ENCODE results near the gene KSR2.

Gene KSR2

DNA sequence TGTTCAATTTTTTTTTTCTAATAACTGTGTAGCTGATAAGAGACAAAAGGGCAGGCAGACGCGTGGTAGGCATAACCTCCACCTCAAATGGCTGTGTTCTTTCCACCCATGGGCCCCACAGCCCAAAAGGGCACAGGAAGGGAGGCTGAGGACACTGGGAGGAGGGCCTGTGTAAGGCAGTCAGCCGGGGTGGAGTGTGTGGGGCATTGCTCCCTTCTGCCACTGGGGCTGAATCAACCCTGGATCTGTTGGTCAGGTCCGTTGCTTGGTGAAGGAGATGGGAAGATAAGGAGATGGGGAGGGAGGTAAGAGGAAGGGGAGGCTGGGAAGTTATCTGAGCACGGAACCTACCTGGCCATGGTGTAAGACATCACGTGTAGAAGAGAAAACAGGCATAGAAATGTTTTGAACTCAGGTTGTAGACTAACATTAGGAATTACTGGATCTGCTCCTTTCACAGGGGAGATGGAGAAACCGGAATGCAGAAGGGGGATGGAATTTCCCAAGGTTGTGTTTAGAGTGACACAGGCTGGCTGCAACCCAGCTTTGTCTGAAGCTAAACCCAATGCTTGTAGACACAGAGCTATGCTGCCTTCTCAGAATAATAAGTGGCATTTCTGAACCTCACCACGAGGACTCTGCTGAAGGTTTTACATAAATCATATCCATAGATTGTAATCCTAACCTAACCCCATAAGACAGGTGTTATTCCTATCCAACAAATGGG lies 468.9 kb downstream of the KSR2 start:
- no peak for DNase-seq (ENCODE audit: low read depth in 2 of 2)

DNA sequence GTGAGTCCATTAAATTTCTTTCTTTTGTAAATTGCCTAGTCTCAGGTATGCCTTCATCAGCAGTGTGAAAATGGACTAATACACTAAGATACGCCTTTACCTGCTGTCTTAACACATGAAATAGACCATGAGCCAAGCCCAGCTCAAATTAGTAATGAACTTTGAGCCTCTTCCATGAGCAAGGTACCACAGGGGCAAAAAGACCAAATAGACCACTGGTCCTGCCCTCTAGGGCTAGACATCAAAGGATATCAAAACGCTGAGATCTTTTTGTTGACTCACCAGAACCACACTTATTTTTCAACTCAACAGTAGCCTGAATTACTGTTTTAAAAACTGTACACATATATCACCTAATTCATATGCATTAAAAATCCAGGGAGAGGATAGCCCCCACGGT lies 469.9 kb downstream of the KSR2 start:
- DNase-seq (ENCODE audit: low read depth in 2 of 2): no peak

DNA sequence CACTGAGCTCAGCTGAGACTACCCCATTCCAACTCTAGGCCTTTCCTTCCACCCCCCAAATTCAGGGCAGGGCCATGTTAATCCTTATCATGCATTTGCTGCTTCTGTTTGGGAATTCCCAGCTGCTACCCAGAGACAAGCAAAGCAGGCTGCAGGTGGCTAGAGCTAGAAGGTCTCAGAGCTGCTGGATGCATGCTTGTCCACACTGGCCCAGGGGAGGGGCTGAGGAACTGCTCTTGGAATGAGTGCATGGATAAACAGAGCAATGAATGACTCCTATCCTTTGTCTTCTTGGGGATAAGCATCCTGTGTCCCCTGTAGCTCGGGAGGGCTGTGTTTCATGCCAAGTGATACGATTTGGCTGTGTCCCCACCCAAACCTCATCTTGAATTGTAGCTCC lies 470.5 kb downstream of the KSR2 start:
- no peak for DNase-seq (ENCODE audit: low read depth in 2 of 2)

DNA sequence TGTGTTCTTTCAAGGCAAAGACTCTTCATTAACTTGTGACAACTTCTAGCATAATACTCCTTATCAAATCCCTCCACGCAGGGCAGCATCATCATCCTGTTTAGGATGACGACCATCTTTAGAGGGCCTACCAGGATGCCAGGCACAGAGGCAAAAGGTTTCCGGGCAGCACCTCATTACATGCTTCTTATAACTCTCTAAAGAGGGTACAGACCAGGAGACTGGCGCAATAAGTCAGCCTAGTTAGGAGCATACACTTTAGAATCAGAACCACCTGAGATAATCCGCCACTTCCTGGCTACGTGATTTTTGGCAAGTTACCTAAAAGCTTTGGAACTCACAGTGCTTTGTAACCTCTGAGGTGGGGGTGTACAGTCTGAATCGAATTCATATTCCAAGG lies 471.4 kb downstream of the KSR2 start:
- DNase-seq (ENCODE audit: low read depth in 2 of 2): no peak

DNA sequence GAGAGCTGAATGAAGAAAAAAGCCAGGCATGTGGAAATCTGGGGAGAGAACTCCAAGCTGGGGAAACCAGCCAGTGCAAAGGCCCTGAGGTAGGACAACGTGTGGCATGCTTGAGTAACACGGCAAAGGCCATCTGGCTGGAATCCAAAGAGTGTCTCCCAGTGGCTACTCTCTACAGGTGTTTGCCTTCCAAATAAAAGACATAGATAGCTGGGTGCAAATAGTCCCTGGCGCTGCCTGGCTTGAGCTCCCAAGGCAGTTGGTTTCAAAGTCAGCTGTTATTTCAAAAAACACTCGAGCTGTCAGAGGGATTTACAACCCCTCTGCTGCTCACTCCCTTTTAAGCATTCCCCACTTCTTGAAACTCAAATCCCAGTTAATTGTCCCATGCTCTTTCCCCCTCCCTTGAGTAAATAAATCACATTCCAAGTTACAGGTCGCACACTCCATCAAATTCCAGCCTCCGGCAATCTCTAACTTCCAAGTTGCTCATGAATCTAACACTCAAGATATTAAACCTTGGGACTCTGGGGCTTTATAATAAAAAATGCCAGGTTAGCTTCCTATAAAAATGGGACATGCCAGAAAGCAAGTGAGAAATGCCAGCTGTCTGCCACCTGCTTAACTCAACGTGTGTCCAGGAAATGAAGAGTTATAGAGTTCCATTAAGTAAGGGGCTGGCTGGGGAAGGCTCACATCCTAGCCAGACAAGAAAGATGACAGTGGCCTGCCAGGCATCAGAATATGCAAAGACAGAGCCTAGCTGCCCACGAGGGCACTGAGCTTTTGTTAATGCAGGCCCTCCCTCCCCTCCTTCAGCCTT lies 473.7 kb downstream of the KSR2 start:
- DNase-seq (ENCODE audit: low read depth in 2 of 2): no peak

DNA sequence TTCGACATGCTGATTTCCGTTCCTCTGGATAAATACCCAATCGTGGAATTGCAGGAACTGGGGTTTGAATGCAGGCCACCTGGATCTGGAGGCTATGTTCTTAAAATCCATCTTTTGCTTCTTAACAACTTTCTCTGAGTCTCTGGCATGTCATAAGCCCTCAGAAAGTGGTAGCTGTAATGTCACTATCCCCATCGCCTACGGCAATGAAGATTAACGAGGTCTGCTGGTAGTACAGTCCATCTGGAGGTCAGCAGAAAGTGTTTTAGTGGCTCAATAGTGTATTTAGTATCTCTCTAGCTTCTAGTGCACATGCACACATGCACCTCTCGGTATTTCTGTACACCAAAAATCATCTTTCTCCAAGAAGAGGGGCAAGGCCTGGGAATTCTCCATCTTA lies 477.1 kb downstream of the KSR2 start:
- DNase-seq (ENCODE audit: low read depth in 2 of 2): no peak

DNA sequence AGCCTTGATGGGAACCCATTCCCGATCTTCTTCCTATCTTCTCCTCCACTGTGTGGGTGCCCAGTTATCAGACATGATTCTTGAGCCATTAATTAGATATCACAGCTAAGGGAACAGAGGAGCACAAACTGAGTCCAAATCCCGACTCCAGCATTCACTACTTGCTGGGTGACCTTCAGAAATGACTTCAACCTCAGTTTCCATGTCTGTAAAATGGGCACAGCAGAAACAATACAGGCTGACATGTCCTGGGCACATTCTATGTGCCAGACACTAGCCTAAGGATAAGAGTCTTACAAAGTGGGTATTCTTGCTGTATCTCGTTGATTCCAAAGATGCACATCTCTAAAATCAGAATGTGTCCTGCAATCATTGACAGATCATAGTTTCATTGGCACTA lies 478.7 kb downstream of the KSR2 start:
- no peak for DNase-seq (ENCODE audit: low read depth in 2 of 2)

DNA sequence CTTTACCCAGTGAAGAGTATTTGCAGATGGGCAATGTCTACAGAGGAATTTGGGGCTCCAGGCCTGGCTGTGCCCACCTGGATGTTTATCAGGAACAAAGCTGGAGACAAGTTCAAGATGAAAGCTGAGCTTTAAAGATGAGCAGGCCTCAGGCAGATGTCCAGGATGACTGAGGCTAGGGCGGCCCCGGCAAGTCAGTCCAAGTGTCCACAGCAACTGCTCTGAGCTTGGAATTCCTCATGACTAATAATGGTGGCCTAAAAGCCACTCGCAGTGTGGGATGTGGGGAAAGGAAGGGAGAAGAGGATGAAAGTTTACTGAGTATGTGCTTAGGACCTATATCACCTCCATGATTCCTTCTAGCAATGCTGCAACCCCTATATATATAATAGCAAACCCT lies 479.1 kb downstream of the KSR2 start:
- DNase-seq (ENCODE audit: low read depth in 2 of 2): no peak

DNA sequence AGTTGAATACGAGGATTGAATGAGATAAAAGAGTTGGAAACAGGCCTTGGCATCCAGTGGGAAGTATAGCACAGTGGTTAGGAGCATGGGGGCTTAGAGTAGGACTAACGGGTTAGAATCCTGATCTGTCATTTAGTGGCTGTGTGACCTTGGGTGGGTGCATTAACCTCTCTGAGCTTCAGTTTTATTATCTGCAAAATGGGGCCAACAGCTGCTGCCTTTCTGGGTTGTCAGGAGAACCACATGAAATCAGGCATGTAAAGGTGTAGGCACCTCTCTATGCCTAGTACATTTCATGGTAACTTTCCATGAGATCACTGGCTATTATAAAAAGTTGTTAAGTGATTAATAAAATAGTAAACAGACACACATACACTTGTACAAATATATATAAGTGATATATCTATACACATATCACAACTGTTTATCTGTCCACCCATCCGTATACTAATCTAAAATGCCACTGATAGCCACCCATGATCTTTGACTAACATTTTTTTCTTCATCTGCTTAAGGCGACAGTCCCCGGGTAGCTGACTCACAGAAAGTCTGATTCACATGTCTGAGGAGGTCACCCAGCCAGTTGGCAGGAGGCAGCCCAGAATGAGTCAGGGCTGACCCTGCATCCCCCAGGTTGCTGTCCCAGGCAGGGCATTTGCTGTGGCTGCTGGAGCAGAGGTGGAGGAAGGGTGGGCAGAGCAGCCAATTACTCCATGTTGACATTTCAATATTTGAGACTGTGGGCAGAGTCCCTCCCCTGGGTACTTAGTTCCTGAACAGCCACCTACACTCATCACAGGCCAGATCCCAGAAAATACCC lies 481.7 kb downstream of the KSR2 start:
- DNase-seq (ENCODE audit: low read depth in 2 of 2): no peak

DNA sequence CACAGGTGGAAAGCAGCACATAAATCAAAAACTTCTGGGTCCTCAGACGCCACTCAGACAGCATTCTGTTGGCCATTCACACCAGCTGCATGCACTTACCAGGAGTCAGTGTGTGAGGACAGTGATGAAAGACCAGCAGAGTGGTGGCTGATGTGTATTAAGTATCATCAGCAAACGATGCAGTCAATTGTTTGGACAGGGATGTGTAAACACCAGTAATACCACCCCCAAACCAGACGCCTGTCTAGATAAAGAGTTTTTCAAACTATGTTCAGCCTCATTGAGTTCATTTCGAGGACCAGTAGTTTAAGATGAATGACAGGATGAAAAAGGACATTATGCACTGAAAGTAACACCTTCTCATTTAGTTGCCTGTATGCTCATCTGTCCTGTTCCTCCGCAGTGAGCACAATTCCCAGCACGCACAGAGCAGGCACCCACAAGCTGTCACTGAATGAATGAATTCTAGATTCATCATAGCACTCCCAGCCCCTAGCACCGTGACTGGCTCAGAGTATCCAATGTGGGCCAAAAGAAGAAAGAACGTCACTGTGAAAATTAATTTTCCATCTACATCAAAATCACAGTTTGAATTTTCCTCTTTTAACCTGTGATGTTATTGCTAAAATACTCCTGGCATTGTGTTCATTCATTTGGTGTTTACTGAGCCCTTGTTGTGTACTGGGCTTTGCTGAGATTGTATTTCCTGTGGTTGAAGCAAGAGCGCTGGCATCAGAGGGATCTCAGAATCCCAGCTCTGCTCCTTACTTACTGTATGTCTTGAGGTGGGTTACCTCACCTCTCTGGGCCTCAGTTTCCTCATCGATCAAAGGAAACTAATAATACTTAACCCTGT lies 482.6 kb downstream of the KSR2 start:
- DNase-seq (ENCODE audit: low read depth in 2 of 2): no peak

DNA sequence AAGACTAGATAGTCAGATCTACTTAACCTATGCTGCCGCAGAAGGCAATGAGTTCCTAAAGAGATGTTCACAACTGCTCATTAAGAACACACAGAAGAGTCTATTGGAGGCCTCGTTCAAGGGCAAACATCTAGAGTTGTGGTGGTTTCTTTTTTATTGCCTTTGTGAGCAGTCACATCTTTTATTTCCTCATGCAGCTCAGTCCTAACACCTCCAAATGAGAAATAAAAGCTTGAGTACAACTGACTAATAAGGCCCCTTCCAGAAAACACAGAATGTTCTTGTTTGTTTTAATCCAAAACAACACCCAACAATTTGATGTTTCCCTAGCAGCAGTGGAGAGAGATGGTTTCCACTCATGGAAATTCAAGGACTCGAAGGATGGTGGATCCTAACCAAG lies 483.9 kb downstream of the KSR2 start:
- DNase-seq (ENCODE audit: low read depth in 2 of 2): no peak

DNA sequence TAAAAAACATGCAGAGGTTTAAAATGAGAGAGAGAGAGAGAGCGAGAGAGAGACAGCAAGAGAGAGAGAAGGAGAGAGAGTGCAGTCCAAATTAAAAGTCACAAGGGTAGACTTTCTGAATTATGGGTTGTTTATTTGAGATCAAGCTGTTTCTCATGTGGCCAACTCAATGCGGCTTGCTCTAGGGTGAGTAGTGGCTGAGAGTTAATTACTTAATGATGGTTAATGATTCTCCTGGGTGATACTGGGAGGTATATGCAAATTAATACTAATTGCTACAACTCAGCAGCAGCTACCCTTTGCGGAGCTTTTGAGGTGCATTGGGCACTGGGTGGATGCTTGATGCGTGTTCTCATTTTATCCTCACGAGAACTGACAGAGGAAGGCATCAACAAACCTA lies 485.3 kb downstream of the KSR2 start:
- no peak for DNase-seq (ENCODE audit: low read depth in 2 of 2)

DNA sequence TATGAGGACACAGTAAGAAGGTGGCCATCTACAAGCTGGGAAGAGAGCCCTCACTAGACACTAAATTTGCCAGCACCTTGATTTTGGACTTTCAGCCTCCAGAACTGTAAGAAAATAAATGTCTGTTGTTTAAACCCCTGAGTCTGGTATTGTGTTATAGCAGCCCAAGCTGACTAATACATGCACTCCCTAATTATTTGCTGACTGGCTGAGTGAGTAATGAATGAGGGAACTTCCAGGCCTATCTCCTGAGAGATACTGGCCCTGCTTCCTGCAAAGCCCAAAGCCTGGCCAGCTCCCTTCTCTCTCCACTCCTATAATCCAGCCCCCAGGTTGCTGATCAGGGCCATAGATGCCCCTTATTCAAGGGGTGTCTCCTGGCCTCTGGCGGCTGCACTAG lies 487.3 kb downstream of the KSR2 start:
- DNase-seq (ENCODE audit: low read depth in 2 of 2): no peak

DNA sequence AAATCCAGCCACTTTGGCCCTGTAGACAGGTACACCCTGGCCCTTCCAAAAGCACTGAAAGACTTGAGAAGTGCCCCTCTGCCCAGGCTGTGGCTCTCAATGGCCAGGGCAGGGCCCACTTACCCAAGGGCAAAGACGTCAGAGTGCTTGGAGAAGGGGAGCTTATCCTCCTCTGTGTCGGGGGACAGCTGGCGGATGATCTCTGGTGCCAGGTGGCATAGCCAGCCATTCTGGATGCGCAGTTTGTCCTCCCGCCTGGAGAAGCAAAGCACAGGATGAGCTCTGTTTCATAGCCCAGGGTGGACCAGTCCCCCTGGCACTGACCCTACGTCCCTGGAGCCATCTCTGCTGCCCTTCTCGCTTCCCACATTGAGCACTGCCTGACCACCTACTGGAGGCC lies 492.4 kb downstream of the KSR2 start:
- DNase-seq (ENCODE audit: low read depth in 2 of 2): no peak

DNA sequence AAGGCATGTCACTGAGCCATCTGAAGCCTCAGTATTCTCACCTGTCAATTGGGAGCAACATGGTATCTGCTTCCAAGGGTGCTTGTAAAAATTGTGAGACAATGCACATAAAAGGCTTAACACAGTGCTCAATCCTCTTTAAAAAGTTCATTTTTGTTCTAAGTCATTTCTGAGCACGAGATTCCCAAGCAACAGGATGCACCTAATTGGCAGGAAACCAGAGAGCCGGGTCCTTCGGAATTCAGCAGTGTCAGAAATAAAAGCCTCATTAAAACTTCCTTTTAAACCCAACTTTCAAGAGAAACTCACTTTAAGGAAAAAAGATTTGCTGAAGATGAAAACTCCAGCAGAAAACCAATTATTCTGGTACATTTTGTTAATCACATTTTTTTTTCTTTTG lies 494.9 kb downstream of the KSR2 start:
- DNase-seq (ENCODE audit: low read depth in 2 of 2): no peak

DNA sequence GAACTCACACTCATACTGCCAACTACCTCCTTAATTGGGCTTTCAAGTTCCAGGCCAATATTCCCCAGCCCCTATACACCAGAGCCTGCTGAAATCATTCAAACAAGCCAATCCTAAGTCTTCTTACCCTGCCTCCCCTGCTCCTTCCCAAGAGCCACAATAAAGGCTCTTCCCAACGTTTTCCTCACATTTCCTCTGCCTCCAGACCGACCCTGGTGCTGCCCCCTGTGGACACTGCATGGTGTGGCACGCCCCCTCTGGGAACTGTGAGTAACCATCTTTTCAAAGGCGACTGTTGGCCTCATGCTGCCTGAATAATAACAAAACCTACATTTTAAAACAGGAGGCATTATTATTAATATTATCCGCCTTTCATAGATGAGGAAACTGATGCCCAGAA lies 495.8 kb downstream of the KSR2 start:
- no peak for DNase-seq (ENCODE audit: low read depth in 2 of 2)

DNA sequence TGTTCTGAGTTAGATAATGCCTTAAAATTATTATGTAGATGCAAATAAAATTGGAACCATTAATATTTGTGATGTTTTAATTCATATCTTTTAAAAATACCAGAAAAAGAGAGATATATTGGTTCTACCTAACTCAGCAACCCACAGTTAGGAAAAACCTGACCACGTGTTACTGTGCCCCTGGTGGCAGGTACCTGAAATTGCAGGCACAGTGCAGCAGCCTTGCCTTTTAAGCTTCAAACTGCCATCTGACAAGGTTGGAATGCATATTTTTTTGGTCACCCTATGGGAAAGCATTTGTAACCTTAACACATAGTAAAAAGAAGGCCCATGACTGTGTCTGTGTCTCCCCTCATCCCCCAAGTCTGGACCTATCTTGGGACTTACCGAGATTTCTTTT lies 498.0 kb downstream of the KSR2 start:
- no peak for DNase-seq (ENCODE audit: low read depth in 2 of 2)

DNA sequence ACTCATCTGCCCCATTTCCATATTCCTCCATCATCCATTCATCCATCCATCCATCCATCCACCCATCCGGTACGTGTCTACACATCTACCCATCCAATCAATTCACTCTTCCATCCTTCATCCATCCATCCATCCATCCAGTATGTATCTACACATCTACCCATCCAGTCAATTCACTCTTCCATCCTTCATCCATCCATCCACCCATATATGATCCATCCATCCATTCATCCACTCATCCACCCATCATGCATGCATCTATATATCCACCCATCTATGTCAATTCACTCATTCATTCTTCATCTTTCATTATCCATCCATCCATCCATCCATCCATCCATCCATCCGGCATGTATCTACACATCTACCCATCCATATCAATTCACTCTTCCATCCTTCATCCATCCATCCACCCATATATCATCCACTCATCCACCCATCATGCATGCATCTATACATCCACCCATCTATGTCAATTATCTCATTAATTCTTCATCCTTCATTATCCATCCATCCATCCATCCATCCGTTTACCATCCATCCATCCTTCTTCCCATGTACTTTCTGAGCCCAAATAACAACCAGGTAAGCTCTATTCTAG lies 498.8 kb downstream of the KSR2 start:
- no peak for DNase-seq (ENCODE audit: low read depth in 2 of 2)

DNA sequence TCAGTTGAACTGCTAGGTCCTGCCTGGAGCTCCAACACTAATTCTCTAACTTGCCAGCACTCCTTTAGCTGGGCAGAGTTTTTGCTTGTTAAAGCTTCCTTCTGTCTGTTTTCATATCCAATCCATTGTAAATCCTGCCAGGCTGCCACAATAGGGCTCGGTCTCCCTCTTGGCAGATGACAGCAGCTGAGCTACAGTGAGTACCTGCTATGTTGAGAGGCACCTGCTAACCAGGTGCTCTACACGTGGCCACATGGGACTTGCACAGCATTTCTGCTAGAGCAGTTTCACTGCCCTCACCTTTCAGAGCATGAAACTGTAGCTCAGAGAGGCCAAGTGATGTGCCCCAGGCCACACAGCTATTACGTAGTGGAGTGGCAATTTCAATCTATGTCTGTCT lies 500.8 kb downstream of the KSR2 start:
- no peak for DNase-seq (ENCODE audit: low read depth in 2 of 2)

DNA sequence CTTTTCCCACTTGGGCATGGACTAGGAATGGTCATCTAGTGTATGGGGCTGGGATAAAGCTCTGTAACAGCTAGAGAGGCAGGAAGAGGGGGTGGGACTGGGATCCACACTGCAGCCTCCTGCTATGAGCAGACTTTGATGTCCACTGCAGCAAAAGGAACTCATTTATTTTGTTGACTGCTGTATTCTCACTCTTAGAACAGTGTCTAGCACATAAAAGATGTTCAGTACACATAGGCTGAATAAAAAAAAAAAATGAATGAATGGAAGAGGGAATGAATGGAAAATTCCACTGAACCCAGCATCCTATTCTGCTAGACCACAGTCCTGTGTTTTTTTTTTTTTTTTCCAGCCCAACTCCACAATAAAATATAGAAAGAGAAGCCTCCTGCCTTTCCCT lies 501.2 kb downstream of the KSR2 start:
- no peak for DNase-seq (ENCODE audit: low read depth in 2 of 2)

DNA sequence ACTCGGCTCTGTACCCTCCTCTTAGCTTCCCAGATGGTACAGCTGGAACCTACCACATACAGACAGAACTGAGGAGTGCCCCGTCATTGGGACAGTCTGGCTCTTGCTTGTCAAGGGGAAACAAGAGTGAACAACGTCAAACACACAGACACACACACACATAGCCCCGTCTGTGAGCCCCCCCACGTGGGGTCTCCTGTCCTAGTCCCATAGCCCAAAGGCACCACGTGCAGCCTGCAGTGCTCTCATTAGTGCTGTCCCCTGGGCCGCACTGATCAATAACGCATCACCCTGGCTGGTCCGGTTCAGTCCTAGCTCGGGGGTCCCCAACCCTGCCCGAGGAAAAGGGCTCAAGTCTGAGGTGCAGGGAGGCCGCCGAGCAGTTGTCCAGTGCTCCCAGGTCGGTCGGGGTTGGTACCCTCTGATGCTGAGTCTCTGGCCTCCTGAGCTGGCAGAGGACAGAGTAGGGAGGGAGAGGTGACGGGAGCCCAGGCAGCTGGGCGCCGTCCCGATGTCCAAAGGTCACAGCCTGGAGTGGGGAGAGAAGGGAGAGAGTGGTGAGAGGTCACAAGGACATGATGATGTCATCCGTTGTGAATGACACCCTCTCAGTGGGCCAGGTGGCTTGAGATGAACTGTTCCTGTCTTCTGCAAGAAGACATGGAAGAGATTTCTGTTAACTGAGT lies 502.0 kb downstream of the KSR2 start:
- no peak for DNase-seq (ENCODE audit: low read depth in 2 of 2)
